ENCODE measurements around the gene PDGFA.

Gene PDGFA

GRCh38 chr7:519484-520390 lies at the start of gene PDGFA:
PDGFA (minus strand) TSS chr7:519846; CDS start chr7:519001, 845 bp downstream.
- Mint-ChIP-seq H3K27me3 (peaks cover 6% of the 10 kb centered on the region), H3K36me3 (no peaks in the 10 kb centered on the region), H3K27ac (peak within 1 kb of the TSS; percentile 77), H3K9me3 (no peaks in the 10 kb centered on the region), H3K4me1 (peaks cover 15% of the 10 kb centered on the region), H3K4me3 (peak within 1 kb of the TSS; percentile 83)
- DNase-seq (ENCODE audit: low spot score in 2 of 2), result peak in 1 of 2 donors; percentile 40
- no peak for ATAC-seq (ENCODE audit: low read depth)

- no peak overlapping the region for H3K27ac Mint-ChIP-seq
- H3K4me3 Mint-ChIP-seq, result no peak overlapping the region
- H3K27me3 Mint-ChIP-seq, result no peaks in the 10 kb centered on the region
- DNase-seq (ENCODE audit: low spot score in 2 of 2) (no peak), ATAC-seq (ENCODE audit: low read depth) (no peak)
- no peaks in the 10 kb centered on the region for H3K4me1 Mint-ChIP-seq
- H3K36me3 Mint-ChIP-seq, result no peaks in the 10 kb centered on the region
- no peaks in the 10 kb centered on the region for H3K9me3 Mint-ChIP-seq
Measured at GRCh38 chr7:568031-568951, 48.6 kb upstream of the PDGFA start.

GRCh38 chr7:567305-567883 lies 47.7 kb upstream of the PDGFA start:
- H3K9me3 Mint-ChIP-seq, result no peaks in the 10 kb centered on the region
- no peaks in the 10 kb centered on the region for H3K36me3 Mint-ChIP-seq
- no peak for DNase-seq (ENCODE audit: low spot score in 2 of 2)
- H3K27me3 Mint-ChIP-seq, result no peaks in the 10 kb centered on the region
- H3K4me3 Mint-ChIP-seq, result no peak overlapping the region
- no peak for ATAC-seq (ENCODE audit: low read depth)
- no peak overlapping the region for H3K27ac Mint-ChIP-seq
- no peaks in the 10 kb centered on the region for H3K4me1 Mint-ChIP-seq

GRCh38 chr7:566100-566499 lies 46.5 kb upstream of the PDGFA start:
- no peaks in the 10 kb centered on the region for H3K4me1 Mint-ChIP-seq
- no peaks in the 10 kb centered on the region for H3K9me3 Mint-ChIP-seq
- no peak for ATAC-seq (ENCODE audit: low read depth)
- no peak overlapping the region for H3K4me3 Mint-ChIP-seq
- no peak for DNase-seq (ENCODE audit: low spot score in 2 of 2)
- H3K27me3 Mint-ChIP-seq, result no peaks in the 10 kb centered on the region
- no peaks in the 10 kb centered on the region for H3K36me3 Mint-ChIP-seq
- no peak overlapping the region for H3K27ac Mint-ChIP-seq

GRCh38 chr7:564176-564865 lies 44.7 kb upstream of the PDGFA start:
- ATAC-seq (ENCODE audit: low read depth), result no peak
- no peaks in the 10 kb centered on the region for H3K36me3 Mint-ChIP-seq
- H3K27me3 Mint-ChIP-seq, result no peaks in the 10 kb centered on the region
- no peak overlapping the region for H3K27ac Mint-ChIP-seq
- H3K4me3 Mint-ChIP-seq, result no peak overlapping the region
- no peaks in the 10 kb centered on the region for H3K4me1 Mint-ChIP-seq
- no peak for DNase-seq (ENCODE audit: low spot score in 2 of 2)
- no peaks in the 10 kb centered on the region for H3K9me3 Mint-ChIP-seq

- no peak for DNase-seq (ENCODE audit: low spot score in 2 of 2)
- Mint-ChIP-seq H3K27ac (no peak overlapping the region), H3K4me3 (no peak overlapping the region), H3K4me1 (no peaks in the 10 kb centered on the region), H3K36me3 (peaks cover 2% of the 10 kb centered on the region), H3K9me3 (no peaks in the 10 kb centered on the region), H3K27me3 (no peaks in the 10 kb centered on the region)
- ATAC-seq (ENCODE audit: low read depth), result no peak
Measured at GRCh38 chr7:563629-564170, 44.1 kb upstream of the PDGFA start.

GRCh38 chr7:562789-563628 lies 43.4 kb upstream of the PDGFA start:
- no peaks in the 10 kb centered on the region for H3K9me3 Mint-ChIP-seq
- no peak for DNase-seq (ENCODE audit: low spot score in 2 of 2)
- no peak for ATAC-seq (ENCODE audit: low read depth)
- no peaks in the 10 kb centered on the region for H3K4me1 Mint-ChIP-seq
- peaks cover 2% of the 10 kb centered on the region for H3K36me3 Mint-ChIP-seq
- H3K4me3 Mint-ChIP-seq, result no peak overlapping the region
- H3K27me3 Mint-ChIP-seq, result no peaks in the 10 kb centered on the region
- H3K27ac Mint-ChIP-seq, result no peak overlapping the region

- DNase-seq (ENCODE audit: low spot score in 2 of 2), result no peak
- H3K27me3 Mint-ChIP-seq, result no peaks in the 10 kb centered on the region
- H3K36me3 Mint-ChIP-seq, result peaks cover 2% of the 10 kb centered on the region
- no peaks in the 10 kb centered on the region for H3K4me1 Mint-ChIP-seq
- H3K9me3 Mint-ChIP-seq, result no peaks in the 10 kb centered on the region
- no peak for ATAC-seq (ENCODE audit: low read depth)
- no peak overlapping the region for H3K27ac Mint-ChIP-seq
- no peak overlapping the region for H3K4me3 Mint-ChIP-seq
Measured at GRCh38 chr7:562374-562675, 42.7 kb upstream of the PDGFA start.

GRCh38 chr7:561631-562373 lies 42.2 kb upstream of the PDGFA start:
- Mint-ChIP-seq H3K4me3 (no peak overlapping the region), H3K36me3 (peaks cover 2% of the 10 kb centered on the region), H3K4me1 (no peaks in the 10 kb centered on the region), H3K9me3 (no peaks in the 10 kb centered on the region), H3K27me3 (no peaks in the 10 kb centered on the region), H3K27ac (no peak overlapping the region)
- DNase-seq (ENCODE audit: low spot score in 2 of 2), result no peak
- ATAC-seq (ENCODE audit: low read depth), result no peak

GRCh38 chr7:560966-561630 lies 41.5 kb upstream of the PDGFA start:
- no peak overlapping the region for H3K4me3 Mint-ChIP-seq
- H3K9me3 Mint-ChIP-seq, result no peaks in the 10 kb centered on the region
- no peaks in the 10 kb centered on the region for H3K27me3 Mint-ChIP-seq
- DNase-seq (ENCODE audit: low spot score in 2 of 2) (no peak), ATAC-seq (ENCODE audit: low read depth) (no peak)
- H3K27ac Mint-ChIP-seq, result no peak overlapping the region
- no peaks in the 10 kb centered on the region for H3K4me1 Mint-ChIP-seq
- H3K36me3 Mint-ChIP-seq, result peaks cover 2% of the 10 kb centered on the region

GRCh38 chr7:559396-559705 lies 39.7 kb upstream of the PDGFA start:
- no peaks in the 10 kb centered on the region for H3K27me3 Mint-ChIP-seq
- peaks cover 2% of the 10 kb centered on the region for H3K36me3 Mint-ChIP-seq
- ATAC-seq (ENCODE audit: low read depth) (no peak), DNase-seq (ENCODE audit: low spot score in 2 of 2) (no peak)
- H3K4me1 Mint-ChIP-seq, result no peaks in the 10 kb centered on the region
- no peaks in the 10 kb centered on the region for H3K9me3 Mint-ChIP-seq
- no peak overlapping the region for H3K4me3 Mint-ChIP-seq
- H3K27ac Mint-ChIP-seq, result no peak overlapping the region

- no peak overlapping the region for H3K27ac Mint-ChIP-seq
- H3K9me3 Mint-ChIP-seq, result no peaks in the 10 kb centered on the region
- ATAC-seq (ENCODE audit: low read depth) (no peak), DNase-seq (ENCODE audit: low spot score in 2 of 2) (no peak)
- peaks cover 2% of the 10 kb centered on the region for H3K36me3 Mint-ChIP-seq
- no peaks in the 10 kb centered on the region for H3K4me1 Mint-ChIP-seq
- no peaks in the 10 kb centered on the region for H3K27me3 Mint-ChIP-seq
- H3K4me3 Mint-ChIP-seq, result no peak overlapping the region
Measured at GRCh38 chr7:557558-557881, 37.9 kb upstream of the PDGFA start.
